NCI-H2081 (cell line): ENCODE measurements around the gene ARL13B.
A peak's percentile ranks its signal among the peaks of the same experiment; 100 is the strongest.

ENCODE experiments used
- DNase-seq, 2 experiments: peaks; one replicate each; lab custom pipeline; 2025; lab: John Stamatoyannopoulos, UW

Gene ARL13B

GRCh38 chr3:94099311-94099710 lies 119.4 kb downstream of the ARL13B start:
- DNase-seq = no peak

GRCh38 chr3:94101860-94102259 lies 121.9 kb downstream of the ARL13B start:
- DNase-seq = peak in 1 of 2 experiments; percentile 2
